ENCODE data around the gene ZDHHC4.

ZDHHC4 gene

DNA sequence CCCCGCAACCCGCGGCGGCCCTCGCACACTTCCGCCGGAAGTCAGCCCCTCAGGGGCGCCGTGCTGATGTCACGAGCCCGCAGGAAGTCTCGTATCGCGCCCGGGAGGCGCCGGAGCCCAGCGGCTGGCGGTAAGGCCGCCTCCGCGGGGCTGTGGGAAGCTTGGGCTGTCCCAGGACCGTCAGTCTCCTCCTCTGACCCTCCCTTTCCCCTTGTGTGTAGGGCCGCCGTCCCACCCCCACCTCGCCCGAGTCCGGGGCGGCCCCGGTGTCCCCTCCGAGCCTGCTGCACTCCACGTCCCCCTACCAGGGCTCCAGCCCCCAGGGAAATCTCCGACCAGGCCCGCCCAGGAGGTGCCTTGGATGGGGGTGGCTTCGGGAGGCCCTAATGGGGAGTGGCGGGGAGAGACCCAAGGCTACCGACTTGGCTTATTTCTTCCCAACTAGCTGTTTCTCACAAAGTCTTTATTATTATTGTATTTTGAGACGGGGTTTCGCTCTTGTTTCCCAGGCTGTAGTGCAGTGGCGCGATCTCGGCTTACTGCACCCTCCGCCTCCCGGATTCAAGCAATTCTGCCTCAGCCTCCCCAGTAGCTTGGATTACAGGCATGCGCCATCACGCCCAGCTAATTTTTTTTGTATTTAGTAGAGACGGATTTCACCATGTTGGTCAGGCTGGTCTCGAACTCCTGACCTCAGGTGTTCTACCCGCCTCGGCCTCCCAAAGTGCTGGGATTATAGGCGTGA, at the start of gene ZDHHC4:
ZDHHC4 (plus strand) TSS at position 86 of the 745 bp plus-strand sequence. CDS start 3,108 bp downstream, outside the sequence.
- peak; percentile 86 for DNase-seq

DNA sequence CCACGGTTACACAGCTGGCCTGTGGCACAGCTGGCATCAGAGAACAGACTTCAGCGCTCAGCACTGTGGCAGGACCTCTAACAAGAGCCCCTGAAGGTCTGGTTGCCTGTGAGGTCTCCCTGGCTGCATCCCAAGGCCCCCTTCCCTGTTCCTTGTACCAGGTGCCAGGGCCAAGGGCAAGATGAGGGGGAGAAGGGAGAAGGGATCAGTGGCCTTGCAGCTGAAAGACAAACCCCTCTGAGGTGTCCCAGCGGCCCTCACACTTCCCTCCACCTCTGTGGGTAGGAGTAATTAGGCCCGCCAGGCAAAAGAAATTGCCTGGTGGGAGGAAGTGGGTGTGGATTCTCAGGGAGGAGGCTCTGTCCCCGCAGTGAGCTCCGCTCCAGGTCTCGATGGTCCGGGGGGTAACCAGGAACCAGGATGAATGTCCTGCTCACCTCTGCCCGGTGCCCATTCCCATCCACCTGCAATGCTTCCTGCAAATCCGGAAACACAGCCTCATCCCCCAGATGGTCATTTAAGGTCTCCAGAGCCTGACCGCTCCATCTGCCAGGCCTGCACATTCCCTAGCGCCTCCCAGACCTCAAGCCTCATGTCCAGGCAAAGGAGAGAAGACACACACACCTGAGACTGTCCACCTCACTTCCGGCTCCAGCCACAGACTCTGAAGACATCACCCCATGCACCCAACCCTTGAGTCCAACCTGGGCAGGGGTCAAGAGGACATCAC, 48.7 kb upstream of the ZDHHC4 start:
- DNase-seq, result no peak

DNA sequence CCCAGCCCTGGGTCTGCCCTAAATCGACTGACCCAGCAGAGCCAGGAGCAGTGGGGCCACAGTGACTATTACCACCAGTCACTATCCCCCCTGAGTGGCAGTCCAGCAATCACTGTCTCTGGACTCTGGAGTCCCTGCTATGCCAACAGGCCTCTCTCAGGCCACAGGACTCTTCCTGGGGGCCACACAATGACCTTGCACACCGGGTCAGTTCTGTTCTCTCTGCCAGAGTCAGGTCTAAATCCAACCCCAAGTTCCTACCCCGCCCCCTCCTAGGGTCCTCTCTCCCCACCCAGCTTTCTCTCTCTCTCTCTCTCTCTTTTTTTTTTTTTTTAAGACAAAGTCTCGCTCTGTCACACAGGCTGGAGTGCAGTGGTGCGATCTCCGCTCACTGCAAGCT, 47.6 kb upstream of the ZDHHC4 start:
- no peak for DNase-seq

DNA sequence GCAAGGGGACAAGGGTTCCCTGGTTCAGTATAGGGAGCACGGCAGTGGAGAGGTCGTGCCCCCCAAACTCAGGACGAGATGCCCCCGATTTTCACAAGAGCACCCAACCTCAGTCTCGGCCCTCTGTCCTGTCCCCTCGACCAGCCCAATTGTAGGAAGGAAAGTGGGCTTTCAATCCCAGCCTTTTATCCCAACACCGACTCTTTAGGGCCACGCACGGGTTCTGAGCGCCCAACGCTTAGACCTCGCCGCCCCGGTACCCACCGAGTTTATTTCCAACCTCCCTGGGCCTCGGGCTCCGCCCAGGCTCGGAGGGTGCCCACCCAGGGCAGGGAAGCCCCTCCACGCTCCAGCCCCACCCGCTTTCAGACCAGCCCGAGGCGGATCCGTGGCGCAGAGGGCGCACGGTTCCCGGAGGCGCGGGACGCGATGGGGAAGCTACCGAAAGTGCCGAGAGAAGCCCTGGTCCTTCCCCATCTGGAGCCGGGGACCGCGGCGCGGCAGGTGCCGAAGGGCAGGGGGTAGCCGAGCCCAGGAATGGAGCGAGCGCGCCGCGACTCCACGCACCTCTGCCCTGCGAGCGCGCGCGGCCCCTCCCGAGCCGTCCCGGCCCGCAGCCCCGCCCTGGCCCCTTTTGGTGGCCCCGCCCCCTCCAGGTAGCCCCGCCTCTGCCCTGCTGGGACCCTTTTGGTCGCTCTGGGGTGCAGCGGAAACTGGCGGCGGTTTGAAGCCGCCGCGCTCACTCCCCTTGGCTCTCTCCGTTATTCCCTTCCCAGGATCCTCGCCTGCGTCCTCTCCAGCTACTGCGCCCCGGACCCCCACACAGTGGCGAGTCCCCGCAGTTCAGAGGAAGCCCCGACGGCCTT, 46.4 kb upstream of the ZDHHC4 start:
- DNase-seq, result no peak

DNA sequence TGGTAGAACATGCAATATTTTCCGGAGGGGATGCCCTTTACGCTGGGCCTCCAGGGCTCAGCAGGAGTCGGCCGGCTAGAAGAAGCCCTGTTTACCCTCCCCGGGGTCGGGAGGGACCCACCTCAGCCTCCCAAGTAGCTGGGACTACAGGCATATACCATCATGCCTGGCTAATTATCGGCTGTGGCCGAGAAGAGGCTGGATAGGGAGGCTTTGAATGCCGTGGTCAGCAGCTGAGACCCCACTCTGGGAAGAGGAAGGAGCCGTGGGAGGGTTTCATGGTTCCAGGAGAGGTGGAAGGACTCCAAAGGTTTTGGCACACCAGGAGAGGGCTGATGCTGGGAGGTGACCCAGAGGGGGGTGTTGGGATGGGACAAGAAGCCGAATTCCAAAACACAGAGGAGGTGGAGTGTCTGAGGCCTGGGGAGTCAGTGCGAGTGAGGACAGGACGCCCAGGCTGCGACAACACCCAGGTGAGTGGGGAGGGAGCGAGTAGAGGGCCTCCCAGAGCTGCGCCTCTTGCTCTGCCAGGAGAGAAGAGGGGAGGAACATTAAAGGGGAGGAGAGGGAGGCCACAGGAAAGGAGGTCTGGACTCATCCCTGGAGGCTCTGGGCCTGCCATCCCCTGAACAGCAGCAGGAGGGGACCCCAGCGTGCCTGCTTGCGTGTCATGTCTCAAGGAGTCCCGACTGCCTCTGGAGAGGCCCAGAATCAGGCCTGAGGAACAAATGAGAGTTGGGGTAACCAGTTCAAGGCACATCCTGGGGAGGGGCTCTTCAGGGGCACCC, 45.6 kb upstream of the ZDHHC4 start:
- no peak for DNase-seq

DNA sequence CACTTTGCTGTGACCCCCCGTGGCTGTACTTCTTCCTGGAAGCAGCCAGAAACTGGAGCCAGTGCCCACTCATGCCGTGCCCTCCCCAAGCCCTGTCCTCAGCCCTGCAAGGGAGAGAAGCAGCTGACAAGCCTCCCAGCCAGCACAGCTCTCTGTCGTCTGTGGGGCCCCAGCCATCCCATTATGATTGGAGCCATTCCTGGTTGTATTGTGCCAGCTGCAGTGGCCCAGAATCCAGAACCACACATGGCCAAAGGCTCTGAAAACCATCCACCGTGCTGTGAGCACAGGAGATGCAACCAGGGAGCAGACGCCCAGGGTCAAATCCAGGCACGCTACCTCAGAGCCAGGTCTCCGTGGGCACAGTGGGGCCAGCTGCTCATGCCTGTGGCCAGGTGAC, 44.7 kb upstream of the ZDHHC4 start:
- DNase-seq, result no peak

DNA sequence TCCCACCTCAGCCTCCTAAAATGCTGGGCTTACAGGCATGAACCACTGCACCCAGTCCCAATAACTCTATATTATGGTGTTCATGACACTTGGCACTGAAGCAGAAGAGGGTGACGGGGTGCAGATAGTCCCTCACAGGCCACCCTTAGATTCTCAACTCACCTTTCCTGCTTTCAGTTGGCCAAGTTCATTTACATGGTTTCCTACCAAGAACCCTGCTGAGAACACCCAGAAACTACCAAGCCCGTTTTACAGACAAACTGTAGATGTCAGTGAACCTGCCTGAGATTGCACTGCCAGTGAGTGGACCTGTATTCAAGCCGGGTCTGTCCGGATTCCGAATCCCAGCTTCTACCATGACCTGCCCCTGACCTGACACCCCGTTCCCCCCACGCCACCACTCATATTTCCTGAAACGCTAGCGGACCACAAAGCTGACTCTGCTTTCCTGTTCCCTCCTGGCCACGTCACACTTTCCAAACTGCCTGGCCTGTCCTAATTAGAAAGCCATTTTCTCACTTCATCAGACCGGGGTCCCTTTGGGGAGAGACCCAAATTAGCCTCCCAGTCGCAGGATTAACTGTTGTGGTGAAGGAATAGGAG, 43.3 kb upstream of the ZDHHC4 start:
- peak; percentile 53 for DNase-seq

DNA sequence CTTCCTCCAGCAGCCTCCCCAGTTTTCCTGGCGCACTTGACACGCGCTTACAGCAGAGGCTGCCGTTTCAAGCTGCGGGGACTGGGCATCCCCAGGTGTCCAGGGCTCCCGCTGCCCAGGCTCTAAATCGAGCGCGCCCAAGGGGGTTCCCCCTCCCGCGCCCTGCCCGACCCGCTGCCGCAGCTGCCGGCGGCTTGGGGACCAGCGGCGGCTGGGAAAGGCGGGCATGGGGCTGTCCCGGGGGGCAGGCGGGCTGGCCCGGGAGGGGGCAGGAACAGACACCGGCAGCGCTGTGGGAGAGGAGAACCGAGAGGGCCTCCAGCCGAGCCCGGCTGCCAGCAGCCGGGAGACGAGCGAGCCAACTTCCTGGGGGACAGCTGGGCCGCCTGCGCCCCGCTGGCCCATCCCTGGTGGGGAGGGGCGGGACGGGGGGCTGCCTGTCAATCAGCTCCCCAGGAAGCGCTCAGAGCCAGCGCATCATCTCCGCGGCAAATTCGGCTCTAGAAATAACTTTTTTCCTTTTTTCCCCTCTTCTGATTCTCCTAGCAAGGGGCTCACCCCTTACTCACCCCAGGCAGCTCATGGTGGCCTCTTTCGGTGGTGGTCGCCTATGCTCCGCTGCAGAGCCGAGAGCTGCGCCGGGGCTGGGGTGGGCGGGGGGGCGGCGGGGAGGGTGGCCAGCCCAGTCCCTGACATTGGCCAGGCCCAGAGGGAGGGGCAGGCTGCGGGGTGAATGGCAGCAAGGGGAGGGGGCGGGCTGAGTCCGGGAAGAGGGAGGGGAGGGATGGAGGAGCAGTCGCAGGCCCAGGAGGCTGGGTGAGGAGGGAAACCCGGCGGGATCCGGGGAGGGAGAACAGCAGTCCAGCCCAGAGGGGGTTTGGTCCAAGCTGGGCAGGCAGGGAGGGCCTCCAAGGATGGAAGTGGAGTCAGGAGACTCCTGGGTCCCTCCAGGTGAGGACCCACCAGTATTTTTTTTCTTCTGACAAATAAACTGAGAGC, 40.7 kb upstream of the ZDHHC4 start:
- no peak for DNase-seq

DNA sequence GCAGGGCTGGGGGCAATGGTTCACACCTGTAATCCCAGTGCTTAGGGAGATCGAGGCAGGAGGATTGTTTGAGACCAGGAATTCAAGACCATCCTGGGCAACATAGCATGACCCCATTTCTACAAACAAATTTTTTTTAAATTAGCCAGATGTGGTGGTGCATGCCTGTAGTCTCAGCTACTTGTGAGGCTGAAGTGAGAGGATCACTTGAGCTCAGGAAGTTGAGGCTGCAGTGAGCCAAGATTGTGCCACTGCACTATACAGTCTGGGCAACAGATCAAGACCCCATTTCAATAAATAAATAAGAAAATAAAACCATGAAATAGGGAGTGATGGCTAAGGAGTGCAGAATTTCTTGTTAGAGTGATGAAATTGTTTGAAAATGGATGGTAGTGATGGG, 34.9 kb upstream of the ZDHHC4 start:
- no peak for DNase-seq

DNA sequence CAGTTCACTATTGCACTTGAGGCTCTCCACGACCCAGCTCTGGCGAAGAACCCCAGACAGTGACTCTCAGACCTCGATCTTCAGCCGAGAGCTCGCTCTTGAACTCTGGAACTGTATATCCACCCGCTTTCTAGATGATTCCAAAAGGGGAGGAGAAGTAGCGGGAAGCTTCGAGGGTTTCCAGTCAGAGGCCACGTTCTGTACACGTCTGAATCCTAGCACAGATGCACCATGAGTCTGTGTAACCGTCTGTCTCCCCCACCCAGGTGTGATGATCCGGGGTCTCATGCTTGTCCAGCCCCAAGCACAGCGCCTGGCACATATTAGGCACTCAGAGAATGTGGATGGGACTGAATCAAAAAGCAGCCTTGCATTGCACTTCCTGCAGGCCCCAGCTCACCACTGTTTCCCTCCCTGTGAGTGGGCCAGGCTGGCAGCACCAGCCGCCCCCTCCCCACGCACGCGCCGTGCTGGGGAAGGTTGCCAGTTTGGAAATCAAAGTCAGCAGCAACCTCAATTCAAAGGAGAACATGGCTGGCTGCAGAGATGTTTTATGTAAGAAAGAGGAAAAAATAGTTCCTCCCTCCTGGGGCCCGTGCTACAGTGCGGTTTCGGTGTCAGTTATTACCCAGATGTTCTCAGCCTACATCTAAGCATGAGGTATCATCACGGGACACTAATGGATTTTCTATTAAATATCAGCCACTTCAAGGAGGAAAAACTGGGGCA, 31.7 kb upstream of the ZDHHC4 start:
- no peak for DNase-seq

DNA sequence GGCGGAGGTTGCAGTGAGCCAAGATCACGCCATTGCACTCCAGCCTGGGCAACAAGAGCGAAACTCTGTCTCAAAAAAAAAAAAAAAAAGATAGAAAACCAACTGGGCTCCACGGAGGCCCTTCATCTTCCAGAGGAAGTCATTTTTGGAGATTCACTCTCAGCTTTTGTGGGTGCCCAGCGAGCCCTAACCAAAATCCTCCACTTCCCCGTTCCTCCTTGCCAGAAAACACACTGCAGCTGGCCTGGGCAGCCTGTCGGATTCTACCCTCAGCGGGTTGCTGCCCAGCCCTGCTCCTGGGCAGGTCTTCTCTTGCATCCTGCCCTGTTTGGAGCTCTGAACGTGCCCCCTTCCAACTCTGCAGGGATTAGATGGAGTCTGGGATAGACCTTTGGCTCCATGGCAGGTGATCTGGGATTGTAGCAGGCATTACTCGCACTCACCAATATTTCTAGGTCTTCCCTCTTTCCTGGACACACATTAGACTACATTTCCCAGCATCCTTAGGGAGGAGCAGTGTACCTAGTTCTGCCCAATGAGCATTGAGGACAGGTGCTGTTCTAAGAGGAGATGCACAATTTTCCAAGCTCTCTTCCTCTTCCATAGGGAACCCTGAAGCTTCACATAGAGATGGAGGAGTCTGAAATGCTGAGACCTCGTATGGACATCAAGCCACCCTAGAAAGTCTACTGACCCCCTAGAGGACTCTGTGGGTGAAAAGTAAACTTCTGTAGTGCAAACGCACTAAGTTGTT, 30.6 kb upstream of the ZDHHC4 start:
- DNase-seq, result no peak

DNA sequence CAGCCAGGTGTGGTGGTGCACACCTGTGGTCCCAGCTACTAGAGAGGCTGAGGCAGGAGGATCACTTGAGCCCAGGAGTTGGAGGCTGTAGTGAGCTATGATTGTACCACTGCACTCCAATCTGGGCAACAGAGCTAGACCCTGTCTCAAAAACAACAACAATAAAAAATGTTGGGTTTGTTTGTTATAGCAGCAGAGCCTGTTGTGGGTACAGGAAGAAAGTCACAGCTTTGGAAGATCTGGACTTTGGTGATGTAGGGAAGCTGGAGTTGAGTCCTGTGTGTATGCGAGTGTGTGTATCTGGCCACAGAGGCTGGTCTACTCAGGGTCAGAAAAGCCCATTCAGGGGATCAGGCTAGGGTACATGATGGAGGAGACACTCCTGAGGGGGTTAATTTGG, 29.9 kb upstream of the ZDHHC4 start:
- DNase-seq, result no peak

DNA sequence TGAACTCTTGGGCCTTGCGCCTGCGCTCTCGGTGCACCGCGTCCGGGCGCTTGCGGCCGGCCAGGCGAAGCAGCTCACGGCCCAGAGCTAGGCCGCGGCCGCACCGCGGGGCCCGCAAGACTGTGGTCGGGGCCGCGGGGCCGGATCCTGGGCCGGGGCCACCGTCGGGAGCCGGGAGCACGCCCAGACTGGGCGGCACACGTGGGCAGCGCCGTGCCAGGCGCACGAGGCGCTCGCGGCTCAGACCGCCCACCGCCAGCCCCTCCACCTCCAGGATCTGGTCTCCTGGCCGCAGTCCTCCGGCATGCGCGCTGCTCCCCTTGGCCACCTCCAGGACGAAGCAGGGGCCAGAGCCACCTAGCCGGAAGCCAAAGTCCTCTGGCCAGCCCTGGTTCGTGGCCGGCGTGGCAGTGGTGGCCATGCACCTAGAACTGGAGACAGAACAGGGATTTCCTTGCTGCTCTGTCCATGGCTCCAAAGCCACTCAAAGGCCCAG, 26.2 kb upstream of the ZDHHC4 start, which contains the start of gene GRID2IP:
GRID2IP (minus strand) TSS at position 446 of the 496 bp plus-strand sequence; CDS start at position 421, 25 bp downstream.
- no peak for DNase-seq

DNA sequence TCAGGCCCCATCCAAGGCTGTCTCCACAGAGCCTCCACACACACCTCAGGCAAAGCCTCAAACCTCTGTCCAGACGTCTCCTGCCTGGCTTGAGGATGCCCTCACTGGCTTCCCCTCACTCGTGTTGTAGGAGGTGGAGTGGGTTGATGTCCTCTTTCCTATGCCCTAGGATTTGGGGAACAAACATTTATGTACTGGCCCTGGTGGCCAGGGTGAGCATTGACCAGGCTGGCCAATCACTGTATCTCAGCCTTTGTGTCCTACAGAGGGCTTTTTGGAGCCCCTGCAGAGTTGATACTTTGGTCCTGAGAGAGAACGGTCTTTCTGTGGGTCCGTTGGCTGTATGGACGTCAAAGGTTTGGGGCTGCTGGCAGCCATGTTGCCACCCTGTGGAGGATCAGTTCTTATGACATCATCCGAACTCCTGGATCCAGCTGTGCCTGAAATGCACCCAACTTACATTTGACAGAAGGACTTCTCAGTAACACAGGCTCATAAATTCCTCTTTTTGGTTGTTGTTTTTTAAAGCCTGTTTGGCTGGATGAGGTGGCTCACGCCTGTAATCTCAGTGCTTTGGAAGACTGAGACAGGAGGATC, 23.7 kb upstream of the ZDHHC4 start:
- DNase-seq, result no peak

DNA sequence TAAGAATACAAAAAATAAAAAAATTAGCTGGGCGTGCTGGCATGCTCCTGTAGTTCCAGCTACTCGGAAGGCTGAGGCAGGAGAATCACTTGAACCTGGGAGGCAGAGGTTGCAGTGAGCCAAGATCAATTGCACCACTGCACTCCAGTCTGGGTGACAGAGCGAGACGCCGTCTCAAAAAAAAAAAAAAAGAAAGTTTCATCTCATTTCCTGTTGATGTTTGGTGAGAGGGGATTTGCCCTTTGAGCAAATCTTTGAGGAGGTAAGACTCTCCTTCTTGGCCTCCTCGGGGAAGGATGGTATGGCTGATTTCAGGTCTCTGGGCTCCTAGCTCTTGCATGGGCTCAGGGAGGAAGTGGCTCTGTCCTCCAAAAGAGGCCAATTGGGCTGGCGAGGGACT, 22.4 kb upstream of the ZDHHC4 start:
- DNase-seq, result no peak

DNA sequence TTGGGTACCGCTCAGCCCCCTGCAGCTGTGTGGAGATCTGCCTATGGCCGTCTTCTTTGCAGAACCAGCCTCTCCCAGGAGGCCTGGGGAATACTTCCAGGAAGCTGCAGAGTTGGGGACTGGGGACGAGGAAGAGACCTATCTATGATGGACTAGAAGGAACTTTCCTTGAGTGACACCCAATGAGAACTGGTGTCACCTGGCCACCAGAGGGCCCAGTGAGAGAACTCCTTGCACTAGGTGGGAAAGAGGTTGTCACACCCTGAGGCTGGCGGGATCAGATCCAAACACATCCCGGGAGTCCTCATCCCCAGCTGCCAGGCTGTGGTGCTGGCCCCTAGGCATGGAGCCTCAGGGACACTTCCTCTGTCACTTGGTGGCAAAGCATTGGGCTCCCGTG, 21.1 kb upstream of the ZDHHC4 start:
- DNase-seq, result no peak

DNA sequence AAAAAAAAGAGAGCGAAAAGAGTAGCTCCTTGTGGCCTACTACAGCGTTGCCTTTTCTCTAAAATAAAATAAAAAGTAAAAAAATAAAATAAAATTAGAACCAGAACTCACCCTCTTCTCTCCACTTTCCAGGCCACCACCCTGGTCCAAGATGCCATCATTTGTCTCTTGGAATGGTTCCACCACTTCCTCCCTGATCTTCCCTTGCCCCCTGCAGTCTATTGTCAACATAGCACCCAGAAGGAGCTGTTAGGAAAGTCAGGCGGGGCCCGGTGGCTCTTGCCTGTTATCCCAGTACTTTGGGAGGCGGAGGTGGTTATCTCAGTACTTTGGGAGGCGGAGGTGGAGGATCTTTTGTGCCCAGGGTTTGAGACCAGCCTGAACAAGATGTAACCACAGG, 18.4 kb upstream of the ZDHHC4 start:
- no peak for DNase-seq

DNA sequence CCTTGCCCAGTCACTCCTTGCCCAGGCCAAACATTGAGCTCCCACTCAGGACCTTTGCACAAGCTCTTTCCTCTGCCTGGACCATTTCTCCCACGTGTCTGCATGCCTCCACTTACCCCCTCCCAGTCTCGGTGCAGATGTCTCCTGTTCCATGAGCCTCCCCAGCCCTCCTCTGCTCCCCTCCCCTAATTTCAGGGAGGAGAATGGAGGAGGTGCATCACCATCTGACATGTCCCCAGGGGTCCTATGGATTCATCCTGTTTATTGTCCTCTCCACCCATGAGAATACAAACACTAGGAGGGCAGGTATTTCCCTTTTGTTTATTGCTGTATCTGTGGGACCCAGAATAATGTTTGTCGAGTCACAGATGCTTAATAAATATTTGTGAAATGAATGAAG, 17.4 kb upstream of the ZDHHC4 start:
- DNase-seq, result no peak

DNA sequence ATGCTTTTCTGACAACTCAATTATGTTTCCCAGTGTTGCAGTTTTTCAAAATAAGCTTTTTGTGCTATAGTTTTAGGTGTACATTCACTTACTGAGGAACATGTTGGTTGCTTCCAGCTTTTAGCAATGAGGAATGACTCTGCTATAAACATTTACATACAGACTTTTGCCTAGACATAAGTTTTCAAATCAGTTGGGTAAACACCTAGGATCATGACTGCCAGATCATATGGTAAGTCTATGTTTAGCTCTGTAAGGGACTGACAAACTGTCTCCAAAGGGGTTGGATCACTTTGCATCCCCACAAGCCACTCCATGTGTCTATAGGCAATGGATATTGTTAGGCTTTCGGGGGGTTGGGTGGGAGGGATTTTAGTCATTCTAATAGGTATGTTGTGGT, 15.1 kb upstream of the ZDHHC4 start:
- DNase-seq, result no peak

Data from KG1 (cell line).